ENCODE results near the gene RIN3.
"Not testable (repeated sequence)": the region's sequence is repeated elsewhere in the genome, so short reads cannot be mapped to it uniquely, and the experiment has no call there.

Gene RIN3

DNA sequence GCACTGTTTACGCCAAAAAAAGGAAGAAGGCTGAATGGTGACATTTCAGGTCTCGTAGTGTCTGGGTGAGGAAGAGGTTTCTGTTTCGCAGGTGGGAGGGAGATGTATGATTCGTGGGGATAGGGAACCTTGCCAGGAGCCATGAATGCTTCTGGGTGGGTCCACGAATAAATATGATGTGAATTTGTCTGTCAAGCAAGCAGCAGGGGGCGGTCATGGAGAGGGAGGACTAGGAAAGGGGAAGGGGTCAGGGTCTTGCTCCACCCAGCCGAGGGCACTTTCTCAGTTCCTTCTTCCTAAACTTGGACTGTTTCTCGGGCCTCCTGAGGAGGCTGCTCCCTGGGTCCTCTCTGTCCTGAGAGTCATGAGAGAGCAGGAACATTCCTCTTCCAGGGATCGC is 162.4 kb downstream of the RIN3 start:
- peak; percentile 80 for DNase-seq

DNA sequence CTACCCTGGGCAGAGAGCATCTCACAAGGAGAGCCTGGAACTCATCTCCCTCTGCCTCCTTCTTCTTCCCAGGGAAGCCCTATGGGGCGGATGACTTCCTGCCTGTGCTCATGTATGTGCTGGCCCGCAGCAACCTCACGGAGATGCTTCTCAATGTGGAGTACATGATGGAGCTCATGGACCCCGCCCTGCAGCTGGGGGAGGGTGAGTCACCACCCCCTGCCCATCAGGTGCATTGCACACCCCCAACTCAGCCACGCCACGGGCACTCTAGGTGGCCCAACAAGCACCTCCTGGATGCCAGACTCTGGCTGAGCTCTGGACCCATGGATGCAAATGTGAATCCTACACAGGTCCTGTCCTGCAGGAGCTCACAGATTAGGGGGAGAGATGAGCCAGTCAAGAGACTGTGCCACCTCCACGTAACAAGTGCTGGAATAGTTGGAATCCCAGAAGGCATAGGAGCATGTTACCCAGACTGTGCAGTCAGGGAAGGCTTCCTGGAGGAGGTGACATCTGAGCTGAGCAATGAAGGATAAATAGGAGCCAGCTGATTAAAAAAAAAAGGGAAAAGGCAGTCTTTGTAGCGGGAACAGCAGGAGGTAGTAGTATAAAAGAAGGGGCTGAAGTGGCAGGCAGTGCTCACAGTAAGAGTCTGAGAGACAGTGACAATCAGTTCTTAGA is 163.0 kb downstream of the RIN3 start:
- DNase-seq, result no peak

DNA sequence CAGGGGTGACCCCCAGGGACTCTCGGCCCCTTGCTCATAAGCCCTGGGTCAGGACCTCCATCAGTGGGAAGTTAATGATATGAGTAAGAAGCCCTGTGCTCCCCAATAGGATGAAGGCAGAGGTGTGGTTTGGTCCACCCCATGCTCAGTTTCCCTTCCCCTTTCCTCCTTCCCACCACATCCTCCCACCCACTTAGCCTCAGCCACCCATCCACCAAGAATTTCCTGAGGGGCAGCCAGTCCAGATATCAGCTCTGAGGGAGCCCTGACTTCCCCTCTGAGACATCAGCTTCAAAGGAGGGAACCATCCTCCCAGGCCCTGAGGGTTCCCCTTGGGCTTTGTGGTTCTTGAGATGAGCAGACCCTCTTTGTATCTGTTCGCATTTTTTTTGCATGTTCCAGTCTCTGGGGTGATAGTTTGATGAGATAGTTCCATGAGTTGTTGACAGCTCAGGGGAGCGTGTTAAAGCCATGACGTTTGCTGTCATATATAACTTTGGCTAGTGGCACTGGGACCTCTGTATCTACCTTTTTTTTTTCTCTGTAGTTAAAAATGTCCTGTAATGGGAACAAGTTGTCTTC is 163.6 kb downstream of the RIN3 start:
- DNase-seq, result peak; percentile 91

DNA sequence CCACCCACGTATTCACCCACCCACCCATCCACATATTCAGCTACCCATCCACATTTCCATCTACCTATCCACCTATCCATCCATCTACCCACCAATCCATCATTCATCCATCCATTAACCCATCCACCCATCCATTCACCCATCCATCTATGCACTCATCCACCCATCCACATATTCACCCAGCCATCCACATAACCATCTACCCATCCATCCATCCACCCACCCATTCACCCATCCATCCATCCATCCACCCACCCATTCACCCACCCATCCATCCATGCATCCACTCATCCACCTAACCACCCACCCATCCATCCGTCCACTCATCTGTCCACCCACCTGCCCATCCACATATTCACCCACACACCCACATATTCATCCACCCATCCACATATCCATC is 164.4 kb downstream of the RIN3 start:
- no peak for DNase-seq

DNA sequence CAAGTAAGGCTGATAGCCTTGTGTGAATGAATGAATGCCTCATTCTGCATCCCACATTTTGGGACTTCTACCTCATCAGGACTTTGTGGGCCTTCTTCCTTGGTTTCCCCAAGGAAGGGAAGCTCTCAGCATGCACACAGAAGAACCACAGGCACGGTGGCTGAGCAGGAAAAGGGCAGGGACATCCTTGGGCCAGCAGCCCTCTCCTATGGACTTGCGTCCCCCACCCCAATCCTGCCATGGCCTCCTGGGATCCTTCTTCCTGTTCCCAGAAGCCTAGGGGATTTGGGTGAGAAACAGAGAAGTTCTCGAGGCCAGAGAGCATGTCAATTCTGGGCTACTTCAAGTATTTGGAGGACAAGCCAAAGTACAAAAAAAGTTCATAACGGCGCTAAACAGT is 165.2 kb downstream of the RIN3 start:
- no peak for DNase-seq

DNA sequence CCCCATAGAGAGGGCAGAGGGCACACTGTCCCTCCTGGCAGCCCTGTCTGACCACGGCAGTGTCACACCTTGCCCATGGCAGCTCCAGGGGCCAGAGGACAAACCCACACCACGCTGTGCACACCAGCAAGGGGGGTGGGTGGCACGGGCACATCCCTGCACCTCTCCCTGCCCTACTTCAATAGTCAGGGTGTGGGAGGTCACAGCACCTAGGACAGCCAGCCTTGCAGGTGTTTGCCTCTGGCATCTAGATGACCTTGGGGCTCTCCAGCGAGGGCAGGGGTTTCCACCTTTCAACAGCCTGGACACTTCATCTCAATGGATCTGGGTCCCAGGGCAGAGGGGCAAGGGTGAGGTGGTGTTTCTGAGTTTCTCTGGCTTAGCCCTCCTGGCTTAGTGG is 165.7 kb downstream of the RIN3 start:
- no peak for DNase-seq

DNA sequence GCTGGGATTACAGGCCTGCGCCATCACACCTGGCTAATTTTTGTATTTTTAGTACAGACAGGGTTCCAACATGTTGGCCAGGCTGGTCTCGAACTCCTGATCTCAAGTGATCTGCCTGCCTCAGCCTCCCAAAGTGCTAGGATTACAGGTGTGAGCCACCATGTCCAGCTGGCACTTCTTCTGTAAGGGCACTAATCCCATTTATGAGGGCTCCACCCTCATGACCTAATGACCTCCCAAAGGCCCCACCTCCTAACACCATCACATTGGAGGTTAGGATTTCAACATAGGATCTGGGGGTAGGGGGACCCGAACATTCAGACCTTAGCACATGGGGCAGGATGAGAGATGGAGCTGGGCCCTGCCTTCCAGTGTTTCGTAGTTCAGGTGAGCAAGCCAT is 166.7 kb downstream of the RIN3 start:
- DNase-seq, result not testable (repeated sequence)

DNA sequence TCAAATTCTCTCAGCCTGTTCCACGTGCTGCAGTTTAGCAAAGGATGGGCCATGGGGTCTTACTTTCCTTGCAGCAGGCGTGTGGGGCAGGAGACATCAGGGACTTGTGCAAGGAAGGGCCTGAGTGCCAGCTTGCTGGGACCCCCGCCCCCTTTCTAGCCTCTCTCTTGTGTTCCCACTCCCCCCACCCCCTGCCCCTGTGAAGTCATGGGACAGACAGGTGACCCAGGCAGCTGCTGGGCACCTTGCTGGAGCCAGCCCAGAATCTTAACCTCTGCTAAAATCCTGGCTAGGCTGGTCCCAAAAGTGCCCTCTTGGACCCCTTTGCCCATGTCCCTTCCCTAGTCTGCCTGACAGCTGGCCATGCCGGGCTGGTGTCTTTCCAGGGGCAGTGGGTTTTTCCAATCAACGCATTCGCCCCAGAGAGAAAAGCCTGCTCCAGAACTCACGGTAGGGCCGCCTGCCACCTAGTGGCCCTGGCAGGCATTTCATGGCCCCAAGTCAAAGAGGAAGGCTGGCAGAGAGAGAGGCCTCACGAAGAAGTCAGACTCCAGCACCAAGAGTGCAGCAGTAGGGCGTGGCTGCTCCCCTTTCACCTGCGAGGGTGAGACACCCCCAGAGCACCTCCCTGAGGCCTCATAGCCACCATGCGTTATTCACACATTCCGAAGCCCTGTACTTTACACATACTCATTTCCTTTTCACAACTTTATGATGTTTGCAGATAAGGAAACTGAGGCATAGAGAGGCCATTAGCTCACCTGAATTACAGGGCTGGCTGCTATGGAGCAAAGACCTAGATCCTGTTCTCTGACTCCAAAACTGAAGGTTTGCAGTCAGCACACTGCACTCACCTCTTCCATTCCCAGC is 167.4 kb downstream of the RIN3 start:
- DNase-seq, result peak; percentile 88

DNA sequence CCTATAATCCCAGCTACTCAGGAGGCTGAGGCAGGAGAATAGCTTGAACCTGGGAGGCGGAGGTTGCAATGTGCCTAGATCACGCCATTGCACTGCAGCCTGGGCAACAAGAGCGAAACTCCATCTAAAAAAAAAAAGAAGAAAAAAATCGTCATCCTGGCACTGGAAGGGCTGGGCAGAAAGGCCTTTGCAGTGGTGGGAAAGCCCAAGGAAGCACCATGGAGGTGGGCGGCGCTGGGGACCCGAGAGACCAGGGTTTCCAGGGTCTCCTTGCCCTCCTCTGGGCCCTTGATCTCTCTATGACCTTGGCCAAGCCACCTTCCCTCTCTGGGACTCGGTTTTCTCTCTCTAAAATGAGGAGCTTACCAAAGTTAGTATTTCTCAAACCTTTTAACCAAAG is 169.5 kb downstream of the RIN3 start:
- no peak for DNase-seq

DNA sequence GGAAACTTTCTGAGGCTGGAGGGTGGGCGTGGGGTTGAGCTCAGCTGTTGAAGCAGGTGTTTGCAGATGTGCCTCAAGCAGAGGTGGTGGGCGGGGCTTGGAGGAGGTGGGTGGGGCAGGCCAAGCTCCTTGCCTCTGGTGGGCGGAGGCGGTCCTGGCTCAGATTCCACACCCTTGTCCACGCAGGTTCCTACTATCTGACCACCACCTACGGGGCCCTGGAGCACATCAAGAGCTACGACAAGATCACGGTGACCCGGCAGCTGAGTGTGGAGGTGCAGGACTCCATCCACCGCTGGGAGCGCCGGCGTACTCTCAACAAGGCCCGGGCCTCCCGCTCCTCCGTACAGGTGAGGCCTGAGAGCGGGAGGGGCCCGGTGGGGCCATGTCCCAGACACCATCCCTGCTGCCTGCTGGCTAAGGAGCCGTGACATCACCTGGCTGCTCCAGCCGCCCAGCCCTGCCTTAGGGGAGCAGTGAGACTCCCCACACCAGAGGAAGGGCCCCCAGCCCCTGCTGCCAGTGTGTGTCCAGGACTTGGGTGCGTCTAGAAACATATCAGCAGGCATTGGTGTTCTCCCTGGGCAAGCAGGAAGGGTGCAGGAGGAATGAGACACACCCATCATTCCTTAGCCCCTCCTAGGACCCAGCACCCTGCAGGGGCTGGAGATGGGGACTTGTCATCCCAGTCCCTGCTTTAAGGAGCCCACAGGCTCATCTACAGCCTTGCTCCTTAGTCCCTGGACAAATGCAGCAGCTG is 171.4 kb downstream of the RIN3 start:
- no peak for DNase-seq

DNA sequence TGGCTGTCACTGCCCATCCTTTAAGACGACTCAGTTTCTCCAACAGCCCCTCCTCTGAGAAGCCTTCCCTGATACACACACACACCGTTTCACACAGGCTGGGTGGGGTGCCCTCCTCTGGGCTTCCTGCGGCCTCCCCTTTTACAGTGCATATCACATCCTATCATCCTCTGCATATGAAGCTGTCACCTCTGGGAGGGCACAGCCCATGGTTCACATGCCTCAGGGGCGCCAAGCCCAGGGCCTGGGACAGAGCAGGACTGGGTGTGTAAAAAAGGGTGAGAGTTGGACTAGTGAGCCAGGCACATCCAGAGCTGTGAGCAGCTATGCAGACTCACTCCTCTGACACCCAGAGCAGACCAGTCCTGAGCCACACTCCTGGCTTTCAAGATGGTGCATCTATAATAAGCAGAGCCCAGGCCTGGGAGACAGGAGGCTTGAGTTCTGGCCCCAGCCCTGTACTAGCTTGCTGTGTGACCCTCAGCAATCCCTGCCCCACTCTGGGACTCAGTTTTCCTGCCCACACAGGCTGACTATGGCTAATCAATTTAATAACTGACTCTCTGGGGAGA is 172.3 kb downstream of the RIN3 start:
- DNase-seq, result no peak

DNA sequence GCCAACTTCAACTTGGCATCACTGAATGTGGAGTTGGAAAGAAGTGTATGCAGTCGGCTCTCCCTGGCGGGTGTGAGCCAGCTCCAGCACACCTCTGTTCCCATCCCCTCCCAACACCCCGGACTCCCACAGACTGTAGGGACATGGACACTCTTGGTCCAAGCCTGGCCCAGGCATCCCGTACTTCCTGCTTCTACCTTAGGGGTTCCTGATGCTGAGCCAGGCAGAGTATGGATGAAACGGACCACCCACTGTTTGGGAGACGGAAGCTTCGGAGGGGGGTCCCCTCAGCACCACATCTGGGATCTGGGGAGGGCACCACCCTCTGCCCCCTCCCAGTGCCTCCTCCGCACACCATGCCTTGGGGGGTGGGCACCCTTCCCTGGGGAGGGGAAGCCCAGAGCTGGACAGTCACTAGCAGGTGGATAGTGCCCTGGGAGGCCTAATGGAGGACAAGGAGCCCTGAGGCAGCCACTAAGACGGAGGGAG is 172.9 kb downstream of the RIN3 start:
- no peak for DNase-seq

DNA sequence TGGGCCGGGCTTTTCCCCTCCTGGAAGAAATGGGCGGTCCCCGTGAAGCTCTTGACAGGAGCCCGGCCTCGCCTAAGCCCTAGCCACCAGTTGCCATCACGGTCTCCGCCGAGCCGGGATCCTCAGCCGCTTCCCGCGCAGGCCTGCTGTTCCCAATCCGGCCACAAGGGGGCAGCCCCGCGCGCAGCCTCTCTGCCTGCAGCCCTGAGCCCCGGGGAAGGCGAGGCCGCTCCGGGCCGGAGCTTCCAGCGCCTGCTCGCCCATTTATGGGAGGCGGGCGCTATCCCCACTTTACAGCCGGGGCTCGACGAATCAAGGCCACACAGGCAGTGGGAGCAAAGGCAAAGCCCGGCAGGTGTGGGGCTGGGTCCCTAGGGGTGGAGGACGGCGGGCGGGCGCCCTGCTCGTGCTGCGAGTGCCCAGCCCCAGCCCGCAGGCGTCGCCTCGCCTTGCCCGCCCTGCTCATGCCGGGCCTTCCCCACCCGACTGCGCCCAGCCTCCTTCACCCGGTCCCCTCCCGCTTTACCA is 173.4 kb downstream of the RIN3 start:
- DNase-seq, result peak; percentile 67

DNA sequence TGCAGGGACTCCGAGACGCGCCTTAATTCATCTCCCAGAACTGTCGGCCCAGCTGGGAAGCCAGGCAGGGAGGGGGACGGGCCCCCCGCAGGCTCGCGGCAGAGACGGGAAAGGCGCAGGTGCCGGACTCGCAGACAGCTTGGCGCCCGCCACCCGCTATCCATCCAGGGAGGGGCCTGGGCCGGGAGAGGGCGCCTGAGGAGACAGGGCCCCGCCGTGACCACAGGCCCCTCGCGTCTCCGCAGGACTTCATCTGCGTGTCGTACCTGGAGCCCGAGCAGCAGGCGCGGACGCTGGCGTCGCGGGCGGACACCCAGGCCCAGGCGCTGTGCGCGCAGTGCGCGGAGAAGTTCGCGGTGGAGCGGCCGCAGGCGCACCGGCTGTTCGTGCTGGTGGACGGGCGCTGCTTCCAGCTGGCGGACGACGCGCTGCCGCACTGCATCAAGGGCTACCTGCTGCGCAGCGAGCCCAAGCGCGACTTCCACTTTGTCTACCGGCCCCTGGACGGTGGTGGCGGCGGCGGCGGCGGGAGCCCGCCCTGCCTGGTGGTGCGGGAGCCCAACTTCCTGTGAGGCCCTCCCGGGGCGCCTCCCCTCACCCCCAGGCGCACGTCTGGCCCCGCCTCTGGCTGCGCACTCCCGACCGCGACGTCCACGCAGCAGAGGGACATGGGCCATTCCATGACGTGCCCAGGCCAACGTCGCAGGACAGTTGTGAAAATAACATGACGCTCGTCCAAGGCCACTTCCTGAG is 174.3 kb downstream of the RIN3 start:
- no peak for DNase-seq

DNA sequence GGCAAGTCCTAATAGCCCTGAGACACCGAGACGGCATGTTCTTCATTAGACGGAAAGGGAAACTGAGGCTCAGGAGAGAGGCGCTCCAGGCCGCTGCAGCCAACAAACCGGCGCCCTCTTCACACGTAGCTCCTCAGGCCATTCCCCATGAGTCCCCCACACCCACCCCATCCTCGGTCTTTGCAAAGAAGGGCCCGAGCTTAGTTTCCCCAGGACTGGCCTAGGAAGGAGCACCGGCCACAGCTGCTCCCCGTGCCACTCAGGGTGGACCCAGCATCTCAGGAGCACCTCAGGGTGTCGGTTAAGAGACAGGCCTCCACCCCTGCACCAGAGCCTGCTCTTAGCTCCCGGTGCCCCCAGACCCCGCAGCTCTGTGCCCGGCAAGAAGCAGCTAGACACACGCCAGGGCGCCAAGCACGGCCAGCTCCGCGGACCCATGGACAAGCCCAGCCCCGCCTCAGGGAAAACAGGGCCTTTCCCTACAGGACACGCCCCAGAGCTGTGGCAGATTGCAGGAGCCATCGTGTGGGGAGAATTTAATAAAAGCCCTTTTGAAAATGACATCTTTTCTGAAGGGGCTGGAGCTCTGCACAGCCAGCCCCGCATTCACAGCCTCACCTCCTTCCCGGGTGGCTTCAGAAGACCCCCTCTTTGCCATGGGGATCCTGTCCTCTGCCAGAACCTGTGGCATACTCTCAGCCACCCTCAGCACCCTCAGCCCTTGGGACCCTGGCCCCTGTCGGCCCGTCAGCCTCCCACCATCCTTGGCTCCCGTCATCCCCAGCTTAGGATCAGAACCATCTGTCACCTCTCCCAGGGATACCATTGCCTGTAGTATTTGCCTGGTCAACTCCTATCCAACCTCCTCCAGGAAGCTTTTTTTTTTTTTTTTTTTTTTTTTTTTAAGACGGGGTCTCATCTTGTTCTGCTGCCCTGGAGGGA is 175.1 kb downstream of the RIN3 start:
- no peak for DNase-seq

DNA sequence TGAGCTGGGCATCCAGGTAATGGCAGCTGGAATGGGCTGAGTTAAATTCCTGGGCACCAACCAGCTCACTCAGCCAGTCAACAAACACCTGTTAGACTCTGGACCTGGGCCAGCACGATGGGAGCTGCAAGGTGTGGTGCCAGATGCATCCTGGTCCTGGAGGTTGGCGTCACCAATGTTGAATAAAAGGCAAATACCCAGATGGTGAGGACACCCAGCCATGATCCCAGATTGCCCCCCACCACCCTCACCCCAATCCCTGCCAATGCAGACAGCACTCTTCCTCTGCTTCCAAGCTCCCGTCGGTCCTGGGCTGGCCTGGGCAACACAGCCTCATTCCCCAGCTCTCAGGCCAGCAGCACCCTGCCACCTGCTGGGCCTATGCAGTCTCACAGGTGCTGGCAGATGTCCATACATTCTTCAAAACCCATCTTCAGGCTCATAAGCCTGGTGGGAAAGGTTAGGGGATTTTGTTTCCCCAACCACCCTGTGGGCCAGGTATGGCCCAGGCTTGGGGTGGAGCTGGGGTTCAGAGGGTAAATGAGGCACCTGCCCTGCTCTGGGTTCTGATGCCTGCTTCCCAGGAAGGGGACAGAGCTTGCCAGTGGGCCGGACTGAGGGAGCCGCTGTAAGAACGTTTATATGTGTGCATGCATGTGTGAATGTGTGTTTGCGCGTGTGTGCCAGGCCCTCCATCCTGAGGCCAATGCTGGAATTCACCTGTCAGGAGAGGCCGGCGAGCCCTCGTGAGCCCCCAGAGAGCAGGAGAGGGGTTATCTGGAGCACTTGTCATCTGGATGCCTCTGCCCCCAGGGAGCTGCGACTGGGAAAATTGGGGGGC is 176.8 kb downstream of the RIN3 start:
- no peak for DNase-seq

DNA sequence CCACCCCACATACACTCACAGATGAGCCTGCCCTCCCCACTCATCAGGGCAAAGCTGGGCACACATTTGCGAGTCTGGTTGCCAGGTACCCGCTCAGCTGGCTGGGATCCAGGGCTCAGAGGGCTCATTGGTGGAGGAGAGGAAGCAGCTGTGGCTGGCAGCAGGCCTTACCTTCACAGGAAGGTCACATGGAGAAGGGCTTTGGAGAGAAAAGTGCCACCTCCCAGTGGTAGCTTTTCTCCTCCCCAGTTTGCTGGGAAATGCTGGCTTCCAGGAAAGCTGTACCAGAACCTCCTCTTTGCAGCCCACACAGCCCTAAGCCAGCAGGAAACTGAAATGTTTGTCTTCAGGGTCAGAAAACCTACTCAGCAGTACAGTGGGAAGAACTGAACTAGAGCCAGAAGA is 179.2 kb downstream of the RIN3 start:
- peak; percentile 55 for DNase-seq

DNA sequence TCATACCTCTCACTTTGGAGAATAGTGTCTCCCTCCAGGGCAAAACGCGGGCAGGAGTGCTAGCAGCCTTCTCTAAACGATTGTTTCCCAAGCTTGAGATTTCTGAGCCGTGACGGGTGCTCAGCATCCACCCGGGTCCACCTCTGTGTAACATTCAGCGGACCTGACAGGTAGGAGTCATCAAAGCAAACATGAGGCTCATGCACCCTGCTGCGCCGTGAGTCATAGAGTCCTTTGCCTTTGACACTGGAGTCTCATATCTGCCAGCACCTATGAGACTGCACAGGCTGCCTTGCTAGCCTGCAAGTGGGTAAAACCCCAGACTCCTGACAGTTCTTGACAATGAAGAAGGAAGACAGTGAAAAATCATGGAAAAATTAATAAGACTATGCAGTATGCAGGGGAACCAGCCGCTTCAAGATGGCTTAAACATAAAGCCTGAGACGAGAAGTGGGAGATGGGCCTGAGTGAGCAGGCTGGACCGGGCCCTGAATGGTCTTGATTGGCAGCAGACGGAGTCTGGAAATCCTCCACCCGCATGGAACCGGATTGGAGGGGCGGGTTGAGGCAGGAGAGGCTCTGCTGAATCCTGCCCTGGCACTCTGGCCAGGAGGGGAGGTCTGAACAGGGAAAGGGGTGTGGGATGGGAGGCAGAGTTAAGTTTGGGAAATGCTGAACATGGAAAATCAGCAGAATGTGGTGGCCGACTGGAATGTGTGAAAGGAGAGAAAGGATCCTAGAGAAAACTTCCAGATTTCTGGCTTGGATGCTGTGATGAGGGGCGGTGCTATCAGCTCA is 180.6 kb downstream of the RIN3 start:
- DNase-seq, result no peak

DNA sequence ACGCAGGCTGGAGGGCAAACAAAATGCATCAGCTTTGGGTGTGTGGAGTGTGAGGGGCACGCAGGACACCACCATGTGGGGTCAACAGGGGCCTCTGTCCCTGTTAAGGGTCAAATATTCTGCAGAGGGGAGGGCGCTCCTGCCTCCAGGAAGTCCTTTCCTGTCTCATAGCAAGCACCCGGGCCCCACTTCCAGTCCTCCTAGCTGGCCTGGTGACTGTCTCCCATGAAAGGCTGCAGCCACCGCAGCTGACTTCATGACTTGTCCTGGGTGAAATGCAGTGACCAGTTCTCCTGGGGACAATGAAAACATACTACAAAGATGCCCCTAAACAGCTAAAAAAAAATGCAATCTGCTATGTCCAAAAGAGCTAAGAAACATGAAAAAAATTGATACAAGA is 181.2 kb downstream of the RIN3 start:
- DNase-seq, result no peak

Measured in suppressor macrophage treated with lipopolysaccharide for 4 hours (primary cell).